Loucy (cell line): Measurements from ENCODE around the gene MAGEB1.

Source experiments
- CTCF ChIP-seq: fragments of 200-600 bp; sonication (generic); conservative IDR thresholded peaks from 2 replicates; pipeline ENCODE4 v1.5.1; 2014; ENCODE audit warnings: mild to moderate bottlenecking, antibody characterized with exemption, low read length
- EZH2phosphoT487 ChIP-seq: fragments of 200-600 bp; IDR thresholded peaks from 2 replicates; pipeline ENCODE4 v1.6.1; 2018; ENCODE audit warnings: antibody characterized with exemption, mild to moderate bottlenecking, moderate library complexity, borderline replicate concordance

DNA sequence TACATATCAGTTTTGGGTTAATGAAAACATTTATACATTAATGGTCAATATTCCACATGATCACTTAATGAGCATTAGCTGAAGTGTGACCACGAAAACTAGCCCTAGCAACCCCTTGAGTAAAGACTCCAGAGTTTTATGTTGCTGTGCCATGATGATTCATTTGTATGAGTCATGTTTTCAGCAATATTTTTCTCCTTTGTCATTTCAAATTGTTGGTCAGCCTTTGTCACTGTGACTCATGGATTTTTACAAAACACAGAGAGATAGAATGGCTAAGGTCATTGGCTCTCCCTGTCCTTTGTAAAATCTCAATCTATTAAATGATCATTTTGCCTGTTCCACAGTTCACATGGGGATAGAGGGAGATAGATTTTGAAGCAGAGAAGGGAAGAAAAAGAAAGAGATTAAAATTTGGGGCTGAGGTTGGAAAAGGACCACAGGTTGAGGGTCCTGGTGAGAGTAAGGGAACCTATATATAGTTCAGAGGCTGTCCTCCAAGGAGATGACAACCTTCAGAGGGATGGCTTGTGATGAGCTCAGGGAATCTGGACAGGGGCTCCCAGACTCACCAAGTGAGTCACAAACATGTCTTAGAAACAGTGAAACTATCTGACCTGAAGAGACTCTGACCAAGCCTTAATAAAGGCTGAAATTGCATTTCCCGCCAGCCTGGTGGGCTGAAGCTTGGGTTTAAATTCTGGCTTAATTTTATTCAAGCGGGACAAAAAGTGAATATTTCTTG is 36.7 kb downstream of the MAGEB1 start:
- no peak for TF ChIP-seq CTCF
- TF ChIP-seq EZH2phosphoT487: no peak
